Measurements from ENCODE around the gene RRP1. TPM values are rescaled to one million over a fixed set of nuclear protein-coding genes. Genes with fewer than 3 reads are reported as not detected.
A peak's percentile ranks its signal among the peaks of the same experiment; 100 is the strongest.

RRP1 gene
- total and polyA plus RNA-seq, 9 of the 15 experiments (the other 6 are each of a cell fraction or from before 2014, with no cell fraction given): 0.89 to 105 (median 51.6) TPM

DNA sequence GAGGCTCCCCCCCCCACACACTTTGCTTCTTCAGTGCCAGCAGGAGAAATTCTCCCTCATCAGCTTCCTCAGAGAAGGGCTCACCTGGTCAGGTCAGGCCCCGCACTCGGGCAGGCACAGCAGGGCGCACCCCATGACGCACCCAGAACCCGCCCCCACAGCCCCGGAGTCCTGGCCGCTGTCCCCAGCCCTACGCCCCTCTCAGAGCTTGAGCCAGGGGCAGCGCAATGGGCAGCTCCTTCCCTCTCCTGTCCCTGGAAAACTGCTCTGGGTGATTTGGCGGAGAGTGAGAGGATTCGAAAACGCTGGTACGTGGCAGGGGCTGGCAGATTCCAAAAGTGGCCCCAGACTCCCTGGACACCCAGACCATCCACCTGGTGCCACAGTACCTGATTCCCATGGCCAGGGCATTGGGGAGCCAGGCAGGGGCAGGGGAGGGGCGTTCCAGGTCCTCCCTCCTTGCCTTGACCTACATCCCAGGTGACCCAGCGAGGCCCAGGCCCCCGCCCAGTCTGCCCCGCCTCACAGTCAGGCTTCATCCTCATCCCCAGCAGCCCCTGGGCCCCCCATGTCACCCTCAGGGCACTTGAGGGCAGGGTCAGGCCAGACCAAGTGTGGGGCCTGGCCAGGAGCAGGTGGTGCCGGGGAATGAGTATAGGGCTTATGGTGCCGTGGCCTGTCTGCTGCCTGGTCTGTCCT lies 23.7 kb downstream of the RRP1 start:
- intact Hi-C loops (cut with micrococcal nuclease) (loop anchor here (5.0 kb wide), 1 partner anchor 84 kb away; no protein-coding TSS in a partner anchor), in situ Hi-C loops (cut with MboI) (loop anchor here (5.0 kb wide), 1 partner anchor 129 kb away; no protein-coding TSS in a partner anchor)
- no peak for TF ChIP-seq PML (IDR thresholded peaks at IDR 0.05; ENCODE audit: low read length)
- TF ChIP-seq CCAR2 (IDR thresholded peaks at IDR 0.05; ENCODE audit: low read depth, low read length): no peak
- peak; percentile 55 for TF ChIP-seq POLR2G (IDR thresholded peaks at IDR 0.05; ENCODE audit: low read depth, low read length)
- no peak for TF ChIP-seq RCOR1 (IDR thresholded peaks at IDR 0.05; ENCODE audit: borderline replicate concordance in 1 of 2, low read depth in 2 of 2, low read length in 2 of 2)
- H3K4me3 ChIP-seq: no peak overlapping the region
- H3K4me1 ChIP-seq (replicated peaks in 1 of 2; ENCODE audit: control insufficient read depth in 2 of 2, insufficient read depth in 2 of 2, low read length in 2 of 2): peaks cover 13 to 96% of the 10 kb centered on the region in 2 experiments
- no peaks in the 10 kb centered on the region for H3K9me3 ChIP-seq (replicated peaks; ENCODE audit: control insufficient read depth, insufficient read depth, low read depth, low read length)
- H3K9ac ChIP-seq (ENCODE audit: insufficient read depth in 1 of 2, low read depth in 2 of 2, low read length in 2 of 2): no peak overlapping the region
- whole genome bisulfite sequencing (ENCODE audit: insufficient coverage, low coverage, missing lambda C conversion rate): 69% methylated on average over 16 of the region's 19 CpGs
- no peaks in the 10 kb centered on the region; a peak in 1 of 5 replicates for H3K27me3 ChIP-seq (ENCODE audit: control insufficient read depth in 2 of 2, insufficient read depth in 2 of 2, low read length in 2 of 2)
- H2AFZ ChIP-seq (ENCODE audit: low read depth, low read length): no peak overlapping the region
- ChIA-PET CTCF (ENCODE audit: low intra/inter-chr PET ratio) (no interaction called here), POLR2A (interaction anchor here (0.7 kb wide), 1 partner anchor 207 kb away, joined by 3 read pairs; no protein-coding TSS in a partner anchor)
- peaks cover 3% of the 10 kb centered on the region; the same call in 1 of the 3 replicates for H3K36me3 ChIP-seq (ENCODE audit: control insufficient read depth, insufficient read depth, low read length)
- DNase-seq (ENCODE audit: extremely low read depth in 1 of 4, low spot score in 3 of 4) (no peak), FAIRE-seq (no peak), ATAC-seq (no peak)
- H3K4me2 ChIP-seq (ENCODE audit: insufficient read depth, low read length): no peak overlapping the region
- H3K9me1 ChIP-seq (ENCODE audit: control insufficient read depth, insufficient read depth, low read length): no peaks in the 10 kb centered on the region
- no peak overlapping the region for H3K27ac ChIP-seq (ENCODE audit: extremely low read depth, low read depth, low read length)
- no peaks in the 10 kb centered on the region for H3K79me2 ChIP-seq (ENCODE audit: control insufficient read depth, insufficient read depth, low read length)
- H4K20me1 ChIP-seq (replicated peaks; ENCODE audit: control insufficient read depth, insufficient read depth, low read length): no peaks in the 10 kb centered on the region
- BruUV-seq (replicated peaks): no TSS peak

DNA sequence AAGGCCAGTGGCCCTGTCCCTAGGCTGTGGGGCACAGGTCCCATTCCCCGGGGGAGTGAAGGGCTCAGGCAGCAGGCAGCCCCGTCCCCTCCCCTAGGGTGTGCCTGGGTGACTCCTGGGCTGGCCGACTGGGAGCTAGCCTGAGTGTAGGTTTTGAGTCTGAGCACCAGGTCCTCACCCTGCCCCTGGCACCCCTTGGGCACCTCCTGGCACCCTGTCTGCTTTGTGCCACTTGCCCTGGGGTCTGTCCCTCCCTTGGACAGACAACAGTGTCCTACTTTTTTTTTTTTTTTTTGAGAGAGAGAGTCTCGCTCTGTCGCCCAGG lies 24.2 kb downstream of the RRP1 start:
- Histone ChIP-seq H3K4me2 (ENCODE audit: insufficient read depth, low read length) (no peak overlapping the region), H2AFZ (ENCODE audit: low read depth, low read length) (no peak overlapping the region), H3K27ac (ENCODE audit: extremely low read depth, low read depth, low read length) (no peak overlapping the region), H3K4me3 (no peak overlapping the region), H4K20me1 (replicated peaks; ENCODE audit: control insufficient read depth, insufficient read depth, low read length) (0 out of 2 replicates have a peak, but pooled peaks cover 1% of the 10 kb centered on the region), H3K9me3 (replicated peaks; ENCODE audit: control insufficient read depth, insufficient read depth, low read depth, low read length) (no peaks in the 10 kb centered on the region), H3K79me2 (ENCODE audit: control insufficient read depth, insufficient read depth, low read length) (no peaks in the 10 kb centered on the region), H3K4me1 (replicated peaks in 1 of 2; ENCODE audit: control insufficient read depth in 2 of 2, insufficient read depth in 2 of 2, low read length in 2 of 2) (peaks cover 17 to 96% of the 10 kb centered on the region in 2 experiments), H3K36me3 (ENCODE audit: control insufficient read depth, insufficient read depth, low read length) (peaks cover 3% of the 10 kb centered on the region; the same call in 1 of the 3 replicates), H3K9me1 (ENCODE audit: control insufficient read depth, insufficient read depth, low read length) (no peaks in the 10 kb centered on the region), H3K9ac (ENCODE audit: insufficient read depth in 1 of 2, low read depth in 2 of 2, low read length in 2 of 2) (no peak overlapping the region), H3K27me3 (ENCODE audit: control insufficient read depth in 2 of 2, insufficient read depth in 2 of 2, low read length in 2 of 2) (no peaks in the 10 kb centered on the region; a peak in 1 of 5 replicates)
- 55% methylated on average over 3 of the region's 5 CpGs for WGBS (ENCODE audit: insufficient coverage, low coverage, missing lambda C conversion rate)
- ChIA-PET POLR2A (interaction anchor here (0.6 to 1.0 kb wide), 2 partner anchors 18 to 201 kb away, joined by 3 read pairs; no protein-coding TSS in a partner anchor), CTCF (ENCODE audit: low intra/inter-chr PET ratio) (no interaction called here)
- FAIRE-seq (no peak), DNase-seq (ENCODE audit: extremely low read depth in 1 of 4, low spot score in 3 of 4) (no peak), ATAC-seq (no peak)
- in situ Hi-C loops (cut with MboI) (loop anchor here (5.0 kb wide), 1 partner anchor 129 kb away; no protein-coding TSS in a partner anchor), intact Hi-C loops (cut with micrococcal nuclease) (loop anchor here (5.0 kb wide), 1 partner anchor 84 kb away; no protein-coding TSS in a partner anchor)
- no TSS peak for BruUV-seq (replicated peaks)
- no peak for TF ChIP-seq KLF13 (tag; IDR thresholded peaks at IDR 0.05; ENCODE audit: borderline replicate concordance, low read depth)
- TF ChIP-seq CBX3 (IDR thresholded peaks at IDR 0.05; ENCODE audit: borderline replicate concordance in 1 of 2, low read length in 2 of 2): no peak
- TF ChIP-seq POLR2A (conservative IDR thresholded peaks at IDR 0.05): peak; percentile 37; the same call in 1 of the 2 replicates
- peak; percentile 26; the same call in 1 of the 2 replicates for TF ChIP-seq POLR2G (IDR thresholded peaks at IDR 0.05; ENCODE audit: low read depth, low read length)
- no peak for TF ChIP-seq MYNN (IDR thresholded peaks at IDR 0.05)
- TF ChIP-seq MYNN (CRISPR knock-in tag; IDR thresholded peaks at IDR 0.05): no peak
- no peak for TF ChIP-seq TAL1 (IDR thresholded peaks at IDR 0.05)
- no peak for TF ChIP-seq ASH1L (IDR thresholded peaks at IDR 0.05; ENCODE audit: borderline replicate concordance, low read depth, partially characterized antibody)

All from K562 (cell line).